Activated T-cell treated with anti-CD3 and anti-CD28 coated beads for 48 hours (primary cell): Measurements from ENCODE around the gene IRX5.

Experiments
- DNase-seq: peaks from one replicate; pipeline ENCODE4 v3.0.0-alpha.2; 2020; ENCODE audit warnings: low read depth

IRX5 gene

DNA sequence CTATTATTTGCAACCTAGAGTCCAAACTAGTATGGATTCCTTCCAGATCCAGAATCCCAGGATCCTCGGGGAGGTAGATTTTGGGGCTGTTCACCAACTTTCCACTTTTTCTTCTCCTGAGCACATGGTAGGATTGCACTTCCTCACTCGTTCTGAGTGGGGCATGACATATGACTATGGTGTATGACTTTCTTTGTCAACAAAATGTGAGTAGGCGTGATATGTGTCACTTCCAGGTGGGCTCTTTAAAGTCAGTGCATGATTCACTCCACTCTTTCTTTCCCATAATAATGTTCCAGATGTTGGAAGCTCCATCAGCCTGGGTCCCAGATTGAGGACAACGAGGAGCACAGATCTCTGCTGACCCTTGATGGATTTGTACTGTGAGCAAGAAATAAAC, 21.5 kb downstream of the IRX5 start:
- no peak for DNase-seq

DNA sequence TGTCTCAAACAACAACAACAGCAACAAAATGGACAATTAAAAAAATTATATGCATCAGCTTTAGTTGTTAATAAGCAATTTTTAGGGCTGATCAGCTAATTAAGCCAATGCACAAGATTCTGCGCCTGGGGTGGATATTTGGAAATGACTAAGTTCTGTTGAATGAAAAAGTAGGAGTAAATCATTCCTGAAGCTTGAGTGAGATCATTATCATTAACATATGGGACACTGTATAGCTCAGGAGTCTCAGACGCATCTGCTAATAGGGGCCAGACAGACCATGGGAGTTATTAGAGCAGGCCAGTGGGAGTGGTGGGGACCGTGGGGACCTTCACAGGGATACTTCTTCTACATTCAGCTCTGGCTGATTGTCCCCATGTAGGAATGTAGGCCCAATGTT, 22.8 kb downstream of the IRX5 start:
- DNase-seq = no peak

DNA sequence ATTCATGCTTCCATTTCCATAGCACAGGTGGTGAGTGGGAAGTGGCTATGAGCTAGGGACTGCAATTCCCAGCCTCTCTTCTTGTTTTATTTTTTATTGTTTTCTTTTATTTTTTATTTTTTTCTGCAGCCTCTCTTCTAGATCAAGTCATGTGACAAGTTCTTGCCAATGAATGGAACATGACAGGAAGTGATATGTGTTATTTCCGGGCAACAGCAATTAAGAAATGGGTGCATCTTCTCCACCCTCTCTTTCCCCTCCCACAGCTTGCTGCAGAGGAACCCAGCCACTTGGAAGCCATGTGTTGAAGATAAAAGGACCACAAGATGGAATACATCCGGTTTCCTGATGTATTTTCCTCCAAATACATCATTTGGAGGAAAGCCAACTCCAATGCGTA, 23.6 kb downstream of the IRX5 start:
- no peak for DNase-seq

DNA sequence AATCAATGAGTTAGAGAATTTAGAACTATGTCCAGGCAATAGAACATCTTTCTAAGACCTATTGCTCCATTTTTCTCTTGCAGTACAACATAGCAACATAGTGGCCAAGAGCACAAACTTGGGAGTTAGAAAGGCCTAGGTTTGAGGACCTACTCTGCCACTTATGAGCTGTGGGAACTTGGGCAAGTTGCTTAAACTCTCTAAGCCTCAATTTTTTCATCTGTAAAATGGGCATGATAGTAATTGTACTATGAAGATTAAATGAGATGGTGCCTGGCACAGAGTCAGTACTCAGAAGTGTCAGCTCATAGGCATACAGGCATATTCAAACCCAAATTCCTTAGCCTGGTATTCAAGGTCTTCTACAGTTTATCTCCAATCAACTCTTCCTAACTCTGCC, 25.1 kb downstream of the IRX5 start:
- no peak for DNase-seq

DNA sequence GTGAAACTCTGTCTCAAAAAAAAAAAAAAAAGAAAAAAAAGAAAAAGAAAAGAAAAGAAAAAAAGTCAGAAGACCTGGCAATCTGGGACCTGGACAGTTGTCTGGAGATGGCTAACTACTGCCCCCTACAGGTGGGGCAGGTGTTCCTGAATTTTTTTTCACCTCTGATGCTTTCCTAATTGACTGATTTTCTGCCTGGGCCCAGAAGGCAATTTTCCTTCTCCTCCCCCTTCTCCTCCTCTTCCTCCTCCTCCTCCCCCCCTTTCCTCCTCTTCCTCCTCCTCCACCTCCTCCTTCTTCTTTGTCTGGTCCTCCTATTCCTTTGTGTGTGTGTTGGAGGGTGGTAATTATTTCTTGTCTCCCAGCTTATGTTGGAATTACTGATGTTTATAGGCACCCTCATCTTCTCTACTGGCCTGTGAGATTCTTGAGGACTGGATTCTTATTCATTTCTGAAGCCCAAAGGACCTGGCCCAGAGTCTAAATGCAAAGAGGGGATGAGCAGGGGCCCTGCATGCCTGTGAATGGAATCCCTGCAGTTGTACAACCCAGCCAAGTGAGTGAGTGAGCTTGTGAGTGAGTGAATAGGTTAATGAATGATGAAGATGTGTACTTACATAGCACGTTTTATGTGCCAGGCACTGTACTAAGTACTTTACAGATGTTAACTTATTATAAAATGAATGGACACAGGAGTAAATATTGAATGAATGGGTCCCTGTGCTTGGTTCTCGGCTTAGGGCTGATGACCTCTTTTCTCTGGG, 26.9 kb downstream of the IRX5 start:
- DNase-seq = no peak

- no peak for DNase-seq
Measured at GRCh38 chr16:54962045-54962444, 31.4 kb downstream of the IRX5 start.

- no peak for DNase-seq
Measured at GRCh38 chr16:54964239-54964638, 33.6 kb downstream of the IRX5 start.

DNA sequence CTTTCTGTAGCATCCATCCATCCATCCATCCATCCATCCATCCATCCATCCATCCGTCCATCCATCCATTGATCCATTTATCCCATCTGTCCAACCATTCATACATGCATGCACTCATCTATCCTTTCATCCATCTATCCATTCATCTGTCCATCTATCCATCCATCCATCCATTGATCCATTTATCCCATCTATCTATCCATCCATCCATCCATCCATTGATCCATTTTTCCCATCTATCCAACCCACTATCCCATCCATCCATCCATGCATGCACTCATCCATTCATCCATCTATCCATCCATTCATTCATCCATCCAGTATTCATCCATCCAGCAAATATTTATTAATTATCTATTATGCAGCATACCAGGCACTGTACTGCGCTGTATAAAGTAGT, 34.8 kb downstream of the IRX5 start:
- DNase-seq = no peak

GRCh38 chr16:54968011-54968410, 37.3 kb downstream of the IRX5 start:
- no peak for DNase-seq

DNA sequence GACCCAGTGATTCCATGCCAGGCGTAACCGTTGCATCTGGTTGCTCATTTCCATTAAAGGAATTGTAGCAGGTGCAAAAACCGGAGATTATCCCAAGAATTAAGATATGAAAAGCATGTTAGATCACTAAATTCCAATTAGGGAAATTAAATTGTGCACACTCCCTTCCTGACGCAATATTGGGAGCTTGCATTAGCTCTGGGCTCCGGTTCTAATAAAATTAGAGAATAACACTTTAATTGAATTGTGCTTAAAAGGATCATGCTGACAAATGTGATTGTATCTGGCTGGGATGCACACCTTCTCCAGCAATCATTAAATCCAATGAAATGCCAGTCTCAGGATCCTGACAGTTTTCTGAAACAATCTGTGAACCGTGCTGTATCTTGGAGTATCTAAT, 38.1 kb downstream of the IRX5 start:
- no peak for DNase-seq

DNA sequence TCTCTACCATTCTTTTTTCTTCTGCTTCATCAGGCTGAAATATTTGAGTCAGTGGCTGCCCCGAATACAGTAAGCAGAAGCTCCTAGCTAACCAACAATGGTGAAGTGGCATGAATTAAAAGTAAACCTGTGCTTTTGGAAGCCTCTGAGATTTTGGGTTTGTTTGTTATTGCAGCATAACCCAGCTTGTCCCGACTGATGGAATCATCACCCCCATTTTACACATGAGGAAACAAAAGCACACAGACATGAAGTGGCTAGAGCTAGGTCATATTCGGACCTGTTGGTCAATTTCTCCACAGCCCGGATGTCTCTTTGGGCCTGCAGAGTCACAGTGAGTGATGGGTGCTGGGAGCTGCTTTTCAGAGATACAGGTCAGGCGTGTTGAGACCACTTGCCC, 39.4 kb downstream of the IRX5 start:
- DNase-seq = no peak

- no peak for DNase-seq
Measured at GRCh38 chr16:54974367-54974766, 43.7 kb downstream of the IRX5 start.

DNA sequence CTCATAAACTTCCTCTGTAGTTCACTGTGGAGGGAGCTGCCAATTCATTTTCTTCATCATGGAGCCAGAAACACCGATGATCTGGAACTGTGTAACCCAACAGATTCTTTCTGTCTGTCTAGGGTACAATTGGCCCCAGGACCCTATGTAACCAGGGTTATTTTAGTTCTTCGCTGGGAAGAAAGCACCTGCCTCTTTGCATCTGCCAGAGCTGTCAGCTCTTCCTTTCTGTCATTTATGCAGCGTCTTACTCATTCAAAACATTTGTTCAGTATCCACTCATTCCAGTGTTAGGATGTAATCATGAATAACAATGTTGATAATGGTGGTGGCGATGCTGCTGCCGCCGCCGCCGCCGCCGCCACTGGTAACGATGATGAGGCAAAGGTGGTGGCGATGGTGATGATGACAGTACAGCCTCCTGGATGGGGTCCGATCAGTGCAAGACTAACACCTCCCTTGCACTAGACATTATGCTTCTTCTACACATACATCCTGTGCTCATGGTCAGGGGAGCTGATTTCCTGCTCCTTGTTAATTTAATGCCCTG, 46.1 kb downstream of the IRX5 start:
- no peak for DNase-seq

DNA sequence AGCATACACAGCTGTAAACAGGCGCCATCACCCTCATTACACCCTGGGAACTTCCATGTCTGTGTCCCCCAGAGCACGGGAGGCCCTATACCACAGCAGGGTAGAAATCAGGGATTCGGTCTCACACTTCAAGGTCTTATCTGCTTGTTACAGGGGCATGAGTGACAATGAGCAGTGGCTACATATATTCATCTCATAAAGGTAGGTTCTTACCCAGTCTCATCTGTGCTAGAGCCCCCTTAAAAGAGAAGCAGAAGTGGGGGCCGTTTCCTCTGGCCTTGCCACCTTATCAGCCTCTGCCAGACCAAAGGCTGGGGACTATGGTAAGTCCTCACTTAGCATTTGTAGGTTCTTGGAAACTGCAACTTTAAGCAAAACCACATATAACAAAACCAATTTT, 46.5 kb downstream of the IRX5 start:
- no peak for DNase-seq

GRCh38 chr16:54980821-54981220, 50.2 kb downstream of the IRX5 start:
- no peak for DNase-seq
